ENCODE data around the gene PEX7.

DNA sequence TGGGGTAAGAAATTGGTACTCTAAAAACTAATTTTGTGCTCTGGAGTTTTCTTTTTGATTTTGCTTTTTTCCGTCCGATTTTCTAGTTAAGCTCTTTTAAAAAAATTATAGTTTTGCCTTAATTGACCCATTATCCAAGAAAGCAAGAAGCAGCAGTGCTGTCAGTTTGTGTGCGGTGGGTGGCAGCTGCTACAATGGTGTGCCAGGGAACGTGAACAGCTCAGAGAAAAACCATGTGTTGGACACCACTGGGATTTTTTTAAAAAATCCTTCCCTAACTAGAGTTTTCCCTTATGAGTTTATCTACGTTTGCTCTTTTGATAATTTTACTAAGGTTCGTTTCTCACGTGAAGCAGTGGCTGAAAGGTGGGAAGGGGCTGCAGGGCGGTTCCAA, 38.1 kb upstream of the PEX7 start:
- TF ChIP-seq, protein P1, sequence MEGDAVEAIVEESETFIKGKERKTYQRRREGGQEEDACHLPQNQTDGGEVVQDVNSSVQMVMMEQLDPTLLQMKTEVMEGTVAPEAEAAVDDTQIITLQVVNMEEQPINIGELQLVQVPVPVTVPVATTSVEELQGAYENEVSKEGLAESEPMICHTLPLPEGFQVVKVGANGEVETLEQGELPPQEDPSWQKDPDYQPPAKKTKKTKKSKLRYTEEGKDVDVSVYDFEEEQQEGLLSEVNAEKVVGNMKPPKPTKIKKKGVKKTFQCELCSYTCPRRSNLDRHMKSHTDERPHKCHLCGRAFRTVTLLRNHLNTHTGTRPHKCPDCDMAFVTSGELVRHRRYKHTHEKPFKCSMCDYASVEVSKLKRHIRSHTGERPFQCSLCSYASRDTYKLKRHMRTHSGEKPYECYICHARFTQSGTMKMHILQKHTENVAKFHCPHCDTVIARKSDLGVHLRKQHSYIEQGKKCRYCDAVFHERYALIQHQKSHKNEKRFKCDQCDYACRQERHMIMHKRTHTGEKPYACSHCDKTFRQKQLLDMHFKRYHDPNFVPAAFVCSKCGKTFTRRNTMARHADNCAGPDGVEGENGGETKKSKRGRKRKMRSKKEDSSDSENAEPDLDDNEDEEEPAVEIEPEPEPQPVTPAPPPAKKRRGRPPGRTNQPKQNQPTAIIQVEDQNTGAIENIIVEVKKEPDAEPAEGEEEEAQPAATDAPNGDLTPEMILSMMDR (IDR thresholded peaks at IDR 0.05; ENCODE audit: low read length), result no peak
- TF ChIP-seq EZH2 (optimal IDR thresholded peaks at IDR 0.05; ENCODE audit: low read depth, low read length) (no peak), EZH2phosphoT487 (IDR thresholded peaks at IDR 0.05; ENCODE audit: low read length) (no peak)
